Activated T-cell treated with anti-CD3 and anti-CD28 coated beads, Interleukin-2, amount 50 U/mL, for 4 hours (primary cell): ENCODE data around the gene PYGL. TPM values are rescaled to one million over a fixed set of nuclear protein-coding genes. Genes with fewer than 3 reads are reported as not detected.
"Not testable (repeated sequence)": the region's sequence is repeated elsewhere in the genome, so short reads cannot be mapped to it uniquely, and the experiment has no call there.

Experiments used
- ATAC-seq, 2 donors: fragments of 200-7000 bp; cut with Tn5 transposase; one replicate each; pipeline ENCODE4 v1.10.0; 2021
- DNase-seq: peaks from one replicate; pipeline ENCODE4 v3.0.0-alpha.2; 2020
- H3K27me3 Mint-ChIP-seq: one replicate; pipeline ENCODE4 v1.8.0; 2021; ENCODE audit warnings: low read depth, mixed read lengths
- H3K36me3 Mint-ChIP-seq: one replicate; pipeline ENCODE4 v1.8.0; 2022; ENCODE audit warnings: mixed read lengths; ENCODE audit not compliant: insufficient read depth
- H3K4me1 Mint-ChIP-seq: one replicate; pipeline ENCODE4 v1.8.0; 2021; ENCODE audit warnings: low read depth, mixed read lengths
- H3K4me3 Mint-ChIP-seq: one replicate; pipeline ENCODE4 v1.8.0; 2021; ENCODE audit warnings: mild to moderate bottlenecking, moderate library complexity, mixed read lengths
- H3K9me3 Mint-ChIP-seq: one replicate; pipeline ENCODE4 v1.8.0; 2021; ENCODE audit warnings: mixed read lengths
- total RNA-seq, 3 donors: library from RNA; stranded (reverse); gene quantifications; one replicate each; pipeline ENCODE4 v1.2.1, GENCODE V29; 2021

Gene PYGL
- total RNA-seq, 3 donors from 2014 or later = 0.16 to 0.25 (median 0.22) TPM

DNA sequence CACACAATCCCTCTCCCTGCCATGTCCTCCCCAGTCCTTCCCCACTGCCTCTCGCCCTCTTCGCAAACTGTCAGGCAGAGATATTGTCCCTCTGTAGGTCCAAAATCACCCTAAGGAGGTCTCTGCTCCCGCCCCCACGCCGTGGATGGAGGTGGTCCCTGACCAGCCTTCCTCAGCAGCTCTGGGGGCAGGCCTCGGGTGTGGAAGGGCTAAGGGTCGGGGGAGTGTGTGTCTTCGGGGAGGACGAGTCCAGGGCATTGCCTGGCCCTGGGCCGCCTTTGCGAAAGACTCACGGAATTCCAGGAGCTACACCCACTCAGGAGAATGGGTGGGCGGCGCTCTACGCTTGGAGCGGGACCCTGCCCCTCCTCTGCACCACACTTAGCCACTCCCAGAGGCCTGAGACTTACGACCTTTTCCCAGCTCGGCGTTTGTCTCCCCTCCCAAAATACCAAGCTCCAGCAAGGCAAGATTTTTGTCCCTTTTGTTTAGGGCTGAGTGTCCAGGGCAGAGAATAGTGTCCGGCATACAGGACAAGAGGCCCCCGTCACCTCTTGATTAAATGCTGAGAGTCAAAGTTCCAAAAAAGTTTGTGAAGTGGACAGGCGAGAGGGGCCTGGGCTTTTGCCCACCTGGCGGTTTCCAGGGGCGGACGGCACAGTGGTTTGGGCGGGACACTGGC lies 881 bp downstream of the PYGL start:
- no peaks in the 10 kb centered on the region for H3K36me3 Mint-ChIP-seq
- H3K27me3 Mint-ChIP-seq = peaks cover 30% of the 10 kb centered on the region
- H3K4me1 Mint-ChIP-seq = peaks cover 10% of the 10 kb centered on the region
- DNase-seq (no peak), ATAC-seq (no peak)
- H3K4me3 Mint-ChIP-seq = peak overlapping the region; percentile 38
- no peaks in the 10 kb centered on the region for H3K9me3 Mint-ChIP-seq

GRCh38 chr14:50941638-50942037 lies 2.6 kb downstream of the PYGL start:
- not testable (repeated sequence) for H3K36me3 Mint-ChIP-seq, H3K9me3 Mint-ChIP-seq, DNase-seq, ATAC-seq, H3K4me1 Mint-ChIP-seq, H3K4me3 Mint-ChIP-seq
- H3K27me3 Mint-ChIP-seq = peaks cover 30% of the 10 kb centered on the region

DNA sequence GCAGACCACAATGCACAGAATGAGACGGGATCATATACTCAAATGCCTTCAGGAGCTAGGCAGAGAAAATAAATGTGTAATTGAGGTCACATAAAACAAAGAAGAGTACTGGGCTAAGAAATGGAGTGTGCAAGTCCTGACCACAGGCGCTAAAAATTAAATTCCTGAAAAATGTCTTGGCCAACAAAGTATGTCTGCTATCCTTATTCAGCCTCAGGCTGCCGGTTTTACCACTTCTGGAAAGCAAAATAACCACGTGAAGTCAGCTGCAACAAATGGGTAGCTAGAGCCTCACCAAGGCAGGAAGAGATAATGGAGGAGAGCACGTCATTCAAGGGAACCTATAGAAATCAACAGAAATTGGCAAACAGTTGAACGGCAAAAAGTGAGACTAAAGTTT lies 3.1 kb downstream of the PYGL start:
- peaks cover 30% of the 10 kb centered on the region for H3K27me3 Mint-ChIP-seq
- ATAC-seq (no peak), DNase-seq (no peak)
- no peaks in the 10 kb centered on the region for H3K9me3 Mint-ChIP-seq
- H3K4me3 Mint-ChIP-seq = no peak overlapping the region
- peaks cover 10% of the 10 kb centered on the region for H3K4me1 Mint-ChIP-seq
- H3K36me3 Mint-ChIP-seq = no peaks in the 10 kb centered on the region

GRCh38 chr14:50937800-50938199 lies 6.5 kb downstream of the PYGL start:
- H3K36me3 Mint-ChIP-seq = no peaks in the 10 kb centered on the region
- H3K4me1 Mint-ChIP-seq = no peaks in the 10 kb centered on the region
- DNase-seq (no peak), ATAC-seq (no peak)
- no peak overlapping the region for H3K4me3 Mint-ChIP-seq
- no peaks in the 10 kb centered on the region for H3K9me3 Mint-ChIP-seq
- H3K27me3 Mint-ChIP-seq = peaks cover 20% of the 10 kb centered on the region

DNA sequence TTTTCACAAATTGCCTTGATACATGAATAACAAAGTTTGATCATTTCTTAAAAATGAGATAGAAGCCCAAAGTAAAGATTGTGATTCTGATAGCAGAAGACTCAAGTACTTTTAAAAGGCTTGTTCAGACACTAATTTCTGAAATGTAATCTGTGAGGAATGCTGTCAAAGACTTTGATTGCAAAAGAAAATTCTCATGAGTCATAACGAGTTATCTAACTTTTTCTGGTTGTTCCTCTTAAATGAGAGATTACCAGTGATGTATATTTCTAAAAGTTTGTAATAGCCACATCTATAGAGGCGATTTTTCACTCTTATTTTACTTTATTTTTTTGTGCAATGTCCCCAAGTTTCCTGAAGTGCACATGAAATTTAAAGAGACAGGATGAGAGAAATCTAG lies 7.0 kb downstream of the PYGL start:
- DNase-seq = no peak
- Mint-ChIP-seq H3K4me3 (no peak overlapping the region), H3K36me3 (no peaks in the 10 kb centered on the region), H3K4me1 (no peaks in the 10 kb centered on the region), H3K9me3 (no peaks in the 10 kb centered on the region), H3K27me3 (peaks cover 25% of the 10 kb centered on the region)
- ATAC-seq = no peak

- Mint-ChIP-seq H3K36me3 (no peaks in the 10 kb centered on the region), H3K27me3 (peaks cover 25% of the 10 kb centered on the region), H3K9me3 (no peaks in the 10 kb centered on the region), H3K4me3 (no peak overlapping the region), H3K4me1 (no peaks in the 10 kb centered on the region)
- ATAC-seq = no peak
- no peak for DNase-seq
Observed at GRCh38 chr14:50936882-50937281, 7.4 kb downstream of the PYGL start.

- no peaks in the 10 kb centered on the region for H3K36me3 Mint-ChIP-seq
- H3K9me3 Mint-ChIP-seq = no peaks in the 10 kb centered on the region
- H3K27me3 Mint-ChIP-seq = peaks cover 19% of the 10 kb centered on the region
- H3K4me3 Mint-ChIP-seq = no peak overlapping the region
- no peak for DNase-seq
- ATAC-seq = no peak
- H3K4me1 Mint-ChIP-seq = no peaks in the 10 kb centered on the region
Observed at GRCh38 chr14:50936016-50936340, 8.3 kb downstream of the PYGL start.

DNA sequence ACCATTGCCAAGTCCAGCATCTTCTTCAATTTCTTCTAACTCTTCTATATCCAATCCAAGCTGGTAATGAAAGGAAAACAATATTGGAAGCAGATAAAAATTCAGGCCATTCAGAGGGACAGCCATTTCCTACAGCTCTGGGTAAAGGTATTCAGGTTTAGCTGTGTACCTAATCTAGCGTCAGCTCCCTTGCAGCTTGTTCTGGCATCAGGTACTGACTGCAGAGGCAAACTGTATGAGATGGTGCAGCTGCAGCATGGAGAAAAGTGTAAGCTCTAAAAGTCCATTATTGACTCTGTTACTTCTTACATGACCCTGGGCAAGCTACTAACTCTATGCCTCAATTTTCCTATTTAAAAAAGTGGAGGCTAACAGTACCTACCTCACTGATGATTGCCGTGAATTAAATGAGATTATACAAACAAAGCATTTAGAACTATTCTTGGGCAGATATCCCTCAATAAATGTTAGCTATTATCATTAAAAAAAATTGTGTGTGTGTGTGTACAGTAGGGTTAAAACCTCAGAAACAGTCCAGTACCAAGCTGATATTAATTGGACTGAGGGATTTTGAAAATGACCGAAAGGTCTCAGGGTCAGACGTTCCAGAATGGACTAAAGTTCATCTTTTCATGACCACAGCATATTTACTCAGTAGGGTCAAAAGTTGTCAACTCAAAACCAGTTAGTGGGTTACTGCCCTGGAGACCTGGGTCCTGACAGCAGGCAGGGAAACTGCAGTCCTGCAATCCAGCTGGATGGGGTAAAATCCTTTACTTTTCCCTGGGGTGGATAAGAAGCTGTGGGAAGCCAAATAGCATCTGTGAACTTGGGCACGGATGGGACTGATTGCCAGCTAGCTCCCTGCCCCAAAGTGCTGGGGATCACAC lies 8.9 kb downstream of the PYGL start:
- H3K4me1 Mint-ChIP-seq = no peaks in the 10 kb centered on the region
- no peaks in the 10 kb centered on the region for H3K36me3 Mint-ChIP-seq
- no peak for DNase-seq
- no peaks in the 10 kb centered on the region for H3K9me3 Mint-ChIP-seq
- H3K27me3 Mint-ChIP-seq = peaks cover 16% of the 10 kb centered on the region
- no peak overlapping the region for H3K4me3 Mint-ChIP-seq
- no peak for ATAC-seq

DNA sequence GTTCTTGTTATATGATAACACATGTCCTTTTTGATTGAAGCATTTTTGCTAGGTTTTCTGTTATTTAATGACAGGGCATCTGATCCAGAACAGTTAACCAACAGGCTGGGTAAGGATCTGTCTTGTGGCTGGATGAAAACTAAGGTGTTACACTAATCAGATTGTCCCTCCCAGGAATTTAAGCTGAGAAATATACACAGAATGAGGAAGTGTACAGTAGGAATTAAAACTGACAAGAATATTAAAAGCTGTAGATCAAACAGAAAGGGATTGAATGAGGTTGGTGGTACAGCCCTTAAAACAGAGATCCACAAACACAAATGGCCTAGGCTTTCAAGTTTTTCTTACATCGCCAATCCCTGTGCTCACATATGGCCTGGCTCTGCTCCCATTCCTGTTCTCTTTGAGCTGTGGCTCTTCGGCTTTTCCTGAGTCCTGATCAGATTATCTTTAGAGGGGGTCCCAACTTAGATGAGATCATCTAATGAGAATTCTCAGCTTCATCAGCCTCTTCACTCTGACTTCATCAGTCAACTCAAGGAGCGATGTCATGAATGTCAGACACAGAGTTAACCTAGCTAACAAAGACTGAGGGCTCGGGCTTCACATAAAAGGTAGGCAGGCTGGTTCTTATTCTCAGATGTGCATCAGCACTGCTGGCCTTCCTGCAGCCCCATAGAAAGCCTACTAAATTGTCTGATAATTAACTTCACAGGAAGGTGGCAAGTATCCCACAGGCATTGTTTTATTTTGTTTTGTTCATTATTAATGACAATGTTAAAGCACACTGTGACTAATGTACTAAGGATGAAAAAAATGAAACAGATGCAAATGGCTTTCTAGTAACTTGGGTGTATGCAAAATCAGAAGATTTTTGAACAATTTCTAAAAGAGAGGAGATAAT lies 11.4 kb downstream of the PYGL start:
- Mint-ChIP-seq H3K36me3 (no peaks in the 10 kb centered on the region), H3K27me3 (peaks cover 19% of the 10 kb centered on the region), H3K9me3 (no peaks in the 10 kb centered on the region), H3K4me1 (no peaks in the 10 kb centered on the region), H3K4me3 (no peak overlapping the region)
- no peak for ATAC-seq
- DNase-seq = no peak

DNA sequence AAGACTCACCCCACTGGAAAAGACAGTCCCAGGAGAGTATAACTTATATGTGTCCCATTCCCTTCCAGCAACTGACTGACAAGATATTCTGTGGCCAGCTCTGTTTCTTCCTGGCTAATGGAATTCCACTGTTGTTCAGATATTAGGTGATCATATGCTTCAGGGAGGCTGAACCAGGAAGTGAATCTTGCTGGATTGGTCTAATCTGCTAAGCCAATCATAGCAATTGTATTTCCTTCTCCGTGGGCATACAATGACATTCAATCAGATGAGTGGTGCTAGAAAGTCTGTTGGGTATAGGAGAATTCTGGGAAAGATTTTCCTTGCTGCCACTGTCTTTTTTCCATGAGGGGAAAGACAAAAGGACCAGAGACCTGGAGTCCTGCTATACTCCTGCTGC lies 12.1 kb downstream of the PYGL start:
- Mint-ChIP-seq H3K4me1 (no peaks in the 10 kb centered on the region), H3K9me3 (no peaks in the 10 kb centered on the region), H3K36me3 (no peaks in the 10 kb centered on the region), H3K4me3 (no peak overlapping the region), H3K27me3 (peaks cover 23% of the 10 kb centered on the region)
- ATAC-seq = no peak
- no peak for DNase-seq

DNA sequence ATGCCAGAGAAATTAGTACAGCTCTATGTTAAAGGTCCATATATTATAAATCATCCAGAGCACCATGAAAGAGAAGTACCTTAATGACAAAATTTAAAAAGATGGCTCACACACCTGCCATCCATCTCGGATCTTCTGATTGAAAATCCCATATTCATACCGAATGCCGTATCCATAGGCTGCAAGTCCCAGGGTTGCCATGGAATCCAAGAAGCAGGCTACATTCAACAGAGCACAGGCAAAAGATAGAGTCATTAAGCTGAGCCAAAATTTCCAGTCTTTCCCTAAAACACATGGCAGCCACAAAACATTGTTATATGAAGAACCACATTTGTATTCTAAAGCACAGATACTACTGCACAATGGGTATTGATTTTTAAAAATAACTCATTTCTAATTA lies 12.7 kb downstream of the PYGL start:
- Mint-ChIP-seq H3K9me3 (no peaks in the 10 kb centered on the region), H3K4me3 (no peak overlapping the region), H3K27me3 (peaks cover 23% of the 10 kb centered on the region), H3K36me3 (no peaks in the 10 kb centered on the region), H3K4me1 (no peaks in the 10 kb centered on the region)
- DNase-seq (no peak), ATAC-seq (no peak)

DNA sequence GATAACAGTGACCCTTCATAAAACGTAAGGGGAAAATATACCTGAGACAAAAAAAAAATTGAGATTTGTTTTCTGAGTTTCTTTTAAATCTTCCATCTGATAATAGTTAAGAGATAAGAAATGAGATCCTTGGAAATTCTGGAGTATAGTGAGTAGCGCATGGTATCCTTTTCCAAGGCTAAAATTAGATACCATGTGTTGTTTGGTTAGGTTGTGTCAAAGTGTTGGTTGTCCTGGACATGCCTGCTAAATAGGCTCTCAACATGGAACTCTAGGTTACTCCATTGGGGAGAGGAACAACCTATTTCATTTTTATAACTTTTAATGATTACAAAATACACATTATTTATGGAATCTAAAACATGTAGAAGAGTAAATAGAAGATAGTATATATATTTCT lies 14.8 kb downstream of the PYGL start:
- DNase-seq = no peak
- no peak for ATAC-seq
- peaks cover 24% of the 10 kb centered on the region for H3K27me3 Mint-ChIP-seq

DNA sequence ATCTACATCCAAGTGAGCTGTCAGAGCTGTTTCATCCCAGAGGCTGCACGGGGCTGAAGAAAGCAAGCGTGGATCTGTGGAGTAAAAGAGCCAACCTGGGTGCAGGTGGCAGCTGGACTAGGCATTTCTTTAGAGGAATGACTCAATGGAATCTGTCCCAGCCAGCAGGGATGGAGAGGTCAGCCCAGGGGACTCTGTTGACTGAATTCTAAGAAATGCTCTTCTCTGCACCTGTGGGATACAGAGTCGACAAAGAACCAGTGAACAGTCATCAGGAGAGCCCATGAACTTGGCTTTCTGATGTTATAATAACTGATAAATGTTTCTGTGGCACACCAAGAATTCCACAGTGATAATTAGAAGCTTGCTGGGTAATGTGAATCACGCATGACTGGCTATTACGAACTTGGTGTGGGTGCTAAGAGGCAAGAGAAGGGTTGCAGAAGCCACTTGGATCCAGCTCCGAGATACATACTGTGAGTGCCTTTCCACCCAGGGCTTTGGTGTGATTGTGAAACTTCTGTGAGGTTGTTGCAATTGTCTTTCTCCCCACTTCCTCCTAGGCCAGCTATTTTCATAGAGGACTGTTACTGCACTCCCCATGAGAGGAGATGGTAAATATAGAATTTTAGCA lies 16.2 kb downstream of the PYGL start:
- Mint-ChIP-seq H3K27me3 (peaks cover 25% of the 10 kb centered on the region), H3K4me3 (no peak overlapping the region), H3K36me3 (no peaks in the 10 kb centered on the region), H3K4me1 (no peaks in the 10 kb centered on the region), H3K9me3 (no peaks in the 10 kb centered on the region)
- ATAC-seq = no peak
- DNase-seq = no peak

More for the DNA sequence above, 14.8 kb downstream of the PYGL start:
- H3K36me3 Mint-ChIP-seq = no peaks in the 10 kb centered on the region
- no peak overlapping the region for H3K4me3 Mint-ChIP-seq
- H3K4me1 Mint-ChIP-seq = no peaks in the 10 kb centered on the region
- no peaks in the 10 kb centered on the region for H3K9me3 Mint-ChIP-seq

- Mint-ChIP-seq H3K9me3 (no peaks in the 10 kb centered on the region), H3K4me1 (no peaks in the 10 kb centered on the region), H3K36me3 (no peaks in the 10 kb centered on the region), H3K27me3 (peaks cover 14% of the 10 kb centered on the region), H3K4me3 (no peak overlapping the region)
- DNase-seq = no peak
- ATAC-seq = no peak
Observed at GRCh38 chr14:50926851-50927386, 17.4 kb downstream of the PYGL start.
